K562 (cell line): ENCODE data around the gene NINL. TPM values are rescaled to one million over a fixed set of nuclear protein-coding genes. Genes with fewer than 3 reads are reported as not detected.

Experiments
- ELK3 ChIP-seq: fragments of 450-650 bp; formaldehyde crosslinking; IDR thresholded peaks from 2 replicates; pipeline ENCODE4 v1.4.0; 2020; ENCODE audit warnings: mild to moderate bottlenecking
- EZH2 ChIP-seq: IDR thresholded peaks from 2 replicates; pipeline ENCODE4 v1.6.1; 2012; ENCODE audit warnings: low read depth, mild to moderate bottlenecking, inconsistent platforms, low read length, borderline replicate concordance
- MAX ChIP-seq: sonication (generic); formaldehyde crosslinking; IDR thresholded peaks from 2 replicates; pipeline ENCODE4 v1.9.0; 2022; ENCODE audit warnings: mild to moderate bottlenecking, missing genetic modification reagents
- POLR3G ChIP-seq: IDR thresholded peaks from 2 replicates; pipeline ENCODE4 v1.6.1; 2011; ENCODE audit not compliant: insufficient read length, insufficient replicate concordance; ENCODE audit errors: extremely low read depth
- RFX5 ChIP-seq: IDR thresholded peaks from 2 replicates; pipeline ENCODE4 v1.6.1; 2011; ENCODE audit warnings: low read depth, mild to moderate bottlenecking, improper control_type of control experiment, low read length
- SFPQ ChIP-seq: fragments of 200-400 bp; formaldehyde crosslinking; IDR thresholded peaks from 2 replicates; pipeline ENCODE4 v1.6.1; 2017; ENCODE audit warnings: mild to moderate bottlenecking, low read depth, low read length, moderate library complexity
- TSHZ1 ChIP-seq: fragments of 250-450 bp; sonication (Bioruptor Pico); IDR thresholded peaks from 2 replicates; pipeline ENCODE4 v1.4.0; 2020; ENCODE audit warnings: mild to moderate bottlenecking, moderate library complexity
- ZBTB11 ChIP-seq, 3 experiments: fragments of 200-800 bp in 1 of 3; fragments of 250-450 bp in 1 of 3; fragments of 450-650 bp in 1 of 3; sonication (Bioruptor Pico) in 1 of 3; sonication (Bioruptor generic) in 1 of 3; formaldehyde crosslinking in 1 of 3; IDR thresholded peaks; 2 replicates each; pipeline versions ENCODE4 v1.6.1 to v1.8.0; 2016 to 2022; ENCODE audit warnings: mild to moderate bottlenecking in 2 of 3, missing genetic modification characterization in 2 of 3, missing compliant biosample characterization in 1 of 3, moderate library complexity in 1 of 3
- ZBTB12 ChIP-seq: fragments of 250-450 bp; sonication (Bioruptor Pico); IDR thresholded peaks from 2 replicates; pipeline ENCODE4 v1.4.0; 2020
- ZNF282 ChIP-seq: sonication (generic); formaldehyde crosslinking; IDR thresholded peaks from 2 replicates; pipeline ENCODE4 v1.8.1; 2023; ENCODE audit warnings: missing genetic modification reagents
- ZNF699 ChIP-seq: fragments of 250-450 bp; sonication (Bioruptor Pico); IDR thresholded peaks from 2 replicates; pipeline ENCODE4 v1.8.0; 2021; ENCODE audit warnings: mild to moderate bottlenecking, moderate library complexity; ENCODE audit not compliant: insufficient replicate concordance
- ZNF830 ChIP-seq: fragments of 250-450 bp; sonication (Bioruptor Pico); IDR thresholded peaks from 2 replicates; pipeline ENCODE4 v1.5.0; 2021; ENCODE audit warnings: mild to moderate bottlenecking
- polyA plus RNA-seq, 8 experiments: library from polyadenylated mRNA; depleted of rRNA in 4 of 8; stranded (reverse) in 5 of 8; unstranded in 3 of 8; fragments of >200 nt; fragmentation: Nextera tagmentation in 2 of 8; fragmentation: Illumina TruSeq in 1 of 8; extraction: Ambion mirVana in 2 of 8; extraction: Trizol in 1 of 8; gene quantifications; 2 replicates each; pipeline versions ENCODE4 v1.2.1 to v1.2.3, GENCODE V29; 2011 to 2014; ENCODE audit warnings: inconsistent platforms in 1 of 8, missing spikeins in 1 of 8
- total RNA-seq, 7 experiments: library from RNA; depleted of rRNA in 6 of 7; stranded (reverse); fragments of >200 nt in 6 of 7; fragmentation: Illumina TruSeq in 2 of 7; extraction: Trizol in 2 of 7; gene quantifications; 2 replicates each; pipeline versions ENCODE4 v1.2.1 to v1.2.3, GENCODE V29; 2011 to 2021; ENCODE audit warnings: low replicate concordance in 1 of 7

The NINL gene
- total and polyA plus RNA-seq, 9 of the 15 experiments (the other 6 are each of a cell fraction or from before 2014, with no cell fraction given): 0.03 to 0.22 (median 0.05) TPM; not detected in 5

GRCh38 chr20:25407311-25408169 lies 177.8 kb downstream of the NINL start, which contains the start of gene GINS1 (continued):
- no peak for TF ChIP-seq TSHZ1
- no peak for TF ChIP-seq POLR3G
- no peak for TF ChIP-seq ZBTB12 (CRISPR knock-in tag)
- no peak for TF ChIP-seq ZNF282 (CRISPR knock-in tag)
- no peak for TF ChIP-seq ZNF830
- TF ChIP-seq SFPQ: no peak
- no peak for TF ChIP-seq ZNF699 (CRISPR knock-in tag)
- TF ChIP-seq RFX5: no peak
- peak; percentile 18; the same call in 1 of the 2 replicates for TF ChIP-seq MAX (CRISPR knock-in tag)
- TF ChIP-seq ZBTB11 (CRISPR knock-in tag; IDR thresholded peaks at IDR 0.05): no peak
- TF ChIP-seq EZH2: no peak
- no peak for TF ChIP-seq ELK3 (CRISPR knock-in tag)
